IPS-NIHi7 (cell line): ENCODE data around the gene MAP3K14.
A peak's percentile ranks its signal among the peaks of the same experiment; 100 is the strongest.
"Not testable (repeated sequence)": the region's sequence is repeated elsewhere in the genome, so short reads cannot be mapped to it uniquely, and the experiment has no call there.

Experiments used
- DNase-seq: peaks from one replicate; pipeline ENCODE4 v3.0.0; 2012; ENCODE audit warnings: mixed read lengths; ENCODE audit errors: extremely low spot score

MAP3K14 gene

GRCh38 chr17:45316434-45317110 is at the start of gene MAP3K14:
MAP3K14 (minus strand) TSS chr17:45317020; CDS start chr17:45290745, 26,275 bp downstream.
- peak; percentile 63 for DNase-seq

GRCh38 chr17:45366049-45366448 is 49.2 kb upstream of the MAP3K14 start:
- no peak for DNase-seq

- peak; percentile 90 for DNase-seq
These were observed 47.9 kb upstream of the MAP3K14 start for GRCh38 chr17:45364531-45365390.

GRCh38 chr17:45363498-45363897 is 46.7 kb upstream of the MAP3K14 start:
- no peak for DNase-seq

GRCh38 chr17:45361976-45362375 is 45.2 kb upstream of the MAP3K14 start:
- peak; percentile 2 for DNase-seq

GRCh38 chr17:45361451-45361850 is 44.6 kb upstream of the MAP3K14 start:
- peak; percentile 1 for DNase-seq

- DNase-seq: no peak
These were observed 40.7 kb upstream of the MAP3K14 start for GRCh38 chr17:45357364-45357997.

- peak; percentile 7 for DNase-seq
These were observed 38.3 kb upstream of the MAP3K14 start for GRCh38 chr17:45355087-45355486.

GRCh38 chr17:45353043-45353442 is 36.2 kb upstream of the MAP3K14 start:
- peak; percentile 5 for DNase-seq

GRCh38 chr17:45351831-45352230 is 35.0 kb upstream of the MAP3K14 start:
- DNase-seq: no peak

GRCh38 chr17:45347444-45347843 is 30.6 kb upstream of the MAP3K14 start:
- peak; percentile 1 for DNase-seq

GRCh38 chr17:45346216-45347015 is 29.6 kb upstream of the MAP3K14 start:
- DNase-seq: peak; percentile 6

GRCh38 chr17:45345554-45346215 is 28.9 kb upstream of the MAP3K14 start:
- peak; percentile 1 for DNase-seq

- DNase-seq: peak; percentile 6
These were observed 28.4 kb upstream of the MAP3K14 start for GRCh38 chr17:45345246-45345553.

GRCh38 chr17:45343967-45344664 is 27.3 kb upstream of the MAP3K14 start:
- DNase-seq: not testable (repeated sequence)

- no peak for DNase-seq
These were observed 26.2 kb upstream of the MAP3K14 start for GRCh38 chr17:45342871-45343526.

- no peak for DNase-seq
These were observed 25.5 kb upstream of the MAP3K14 start for GRCh38 chr17:45342306-45342705.

GRCh38 chr17:45341533-45342158 is 24.8 kb upstream of the MAP3K14 start:
- DNase-seq: peak; percentile 96
